NCI-H2227 treated with DMSO at 0.1 percent for 48 hours (cell line): ENCODE results near the gene KIAA0513.

Experiments
- DNase-seq: peaks from one replicate; lab custom pipeline; 2025; lab: John Stamatoyannopoulos, UW

The KIAA0513 gene

DNA sequence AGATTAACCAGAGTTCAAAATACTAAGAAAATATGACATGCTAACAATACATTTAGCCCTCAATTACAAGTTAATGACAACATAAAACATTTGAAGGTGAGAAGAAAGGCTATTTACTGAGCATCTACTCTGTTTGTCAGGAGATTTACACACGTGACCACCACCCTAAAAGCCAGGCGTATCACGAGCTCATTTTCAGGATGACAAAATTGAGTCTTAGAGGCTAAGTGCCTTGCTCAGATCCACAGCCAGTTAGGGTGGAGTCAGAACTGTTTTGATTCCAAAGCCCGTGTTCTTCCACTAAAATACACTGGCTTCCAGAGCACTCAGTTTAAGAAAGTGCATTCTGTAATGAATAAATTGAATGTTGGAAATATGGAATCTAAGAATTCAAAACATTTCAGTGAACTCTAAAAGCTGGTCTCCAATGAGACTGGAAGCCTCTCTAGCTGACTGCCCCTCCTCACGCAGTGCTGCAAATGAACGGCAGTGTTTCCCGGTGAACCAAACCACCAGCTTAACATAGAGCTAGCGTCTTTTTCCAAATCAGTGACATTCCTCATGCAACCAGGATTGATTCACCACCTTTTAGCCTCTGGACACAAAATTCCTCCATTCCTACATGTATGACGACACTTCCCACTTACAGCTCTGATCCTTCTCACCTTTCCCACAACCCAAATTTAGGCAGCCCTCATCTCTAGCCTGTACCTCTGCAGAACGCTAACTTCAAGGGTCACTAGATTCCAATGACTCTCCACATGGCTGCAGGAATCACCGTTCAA, 22.1 kb upstream of the KIAA0513 start:
- DNase-seq: no peak

DNA sequence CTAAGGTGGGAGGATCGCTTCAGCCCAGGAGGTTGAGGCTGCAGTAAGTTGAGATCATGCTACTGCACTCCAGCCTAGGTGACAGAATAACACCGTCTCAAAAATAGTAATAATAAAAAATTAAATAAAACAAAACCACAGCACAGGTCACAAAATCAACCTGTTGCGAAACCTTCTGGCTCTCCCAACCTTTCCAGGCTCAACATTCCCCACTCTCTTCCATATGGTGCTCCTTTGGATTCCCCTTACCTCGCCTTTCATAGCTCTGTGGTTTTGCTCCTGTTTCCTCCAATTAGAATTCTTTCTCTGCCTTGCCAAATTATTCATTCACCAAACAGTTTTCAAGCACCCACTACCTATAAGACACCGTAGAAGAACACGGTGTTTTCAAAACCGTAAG, 21.0 kb upstream of the KIAA0513 start:
- no peak for DNase-seq

DNA sequence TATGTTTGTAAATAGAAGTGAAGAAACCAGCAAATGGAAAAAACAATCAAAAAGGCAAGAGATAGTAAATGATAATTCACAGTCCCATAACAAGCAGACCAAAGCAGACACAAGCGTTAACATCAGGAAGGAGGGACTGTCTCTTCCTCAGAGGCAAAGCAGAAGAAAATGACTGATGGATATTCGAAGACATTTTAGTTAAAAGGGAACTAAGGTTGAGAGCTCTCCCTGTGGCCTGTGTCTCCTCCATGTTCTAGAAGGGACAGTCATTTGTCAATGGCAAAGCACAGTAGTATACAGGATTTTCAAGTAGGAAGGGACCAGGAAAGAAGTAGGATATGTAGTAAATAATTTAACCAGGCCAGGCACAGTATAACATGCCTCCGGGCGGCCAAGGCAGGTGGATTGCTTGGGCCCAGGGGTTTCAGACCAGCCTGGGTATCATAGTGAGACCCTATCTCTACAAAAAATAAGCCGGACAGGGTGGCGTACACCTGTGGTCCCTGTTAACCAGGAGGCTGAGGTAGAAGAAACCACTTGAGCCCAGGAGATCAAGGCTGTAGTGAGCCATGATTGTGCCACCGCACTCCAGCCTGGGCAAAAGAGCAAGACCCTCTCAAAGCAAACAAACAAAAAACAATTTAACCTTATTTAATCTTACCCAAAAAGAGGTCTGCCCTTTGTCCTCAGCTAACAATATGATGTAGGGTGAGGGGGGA, 19.9 kb upstream of the KIAA0513 start:
- DNase-seq: no peak

DNA sequence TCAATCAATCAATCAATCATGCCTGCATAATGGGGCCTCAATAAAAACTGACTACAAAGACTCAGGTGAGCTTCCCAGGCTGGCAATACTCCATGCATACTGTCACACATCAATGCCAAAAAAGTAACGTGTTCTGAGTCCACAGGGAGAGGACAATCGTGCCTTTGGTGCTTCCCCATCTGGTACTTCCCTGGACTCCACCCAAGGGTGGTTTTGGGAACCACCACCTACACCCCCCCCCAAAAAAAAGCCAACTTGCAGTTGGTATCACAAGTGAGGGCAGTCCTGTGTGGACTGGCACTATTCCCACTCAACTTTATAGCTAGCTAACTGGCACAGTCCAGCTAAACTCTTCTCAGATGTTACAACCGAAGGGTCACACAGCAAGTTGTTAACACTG, 19.3 kb upstream of the KIAA0513 start:
- no peak for DNase-seq

DNA sequence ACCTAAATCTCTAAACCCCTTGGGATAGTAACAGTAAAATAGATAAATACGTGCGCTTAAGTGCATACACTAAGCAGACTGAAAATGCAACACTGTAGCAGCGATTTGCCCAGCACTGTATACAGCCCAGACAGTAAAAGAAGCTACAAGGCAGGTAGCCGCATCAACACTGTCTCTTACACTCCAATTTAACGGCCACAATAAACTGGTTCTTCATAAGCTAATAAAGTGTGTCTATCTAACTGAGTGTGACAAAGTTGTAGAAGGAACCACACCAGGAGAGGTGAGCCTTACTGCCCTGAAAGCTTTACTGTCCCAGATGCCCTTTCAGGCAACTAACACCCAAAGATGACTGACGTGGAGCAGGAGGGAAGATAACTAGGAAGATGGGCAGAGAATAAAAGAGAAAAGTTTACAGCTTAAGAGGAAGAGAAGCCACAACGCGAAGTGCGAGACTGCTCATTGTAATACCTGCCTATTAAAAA, 17.1 kb upstream of the KIAA0513 start:
- no peak for DNase-seq

DNA sequence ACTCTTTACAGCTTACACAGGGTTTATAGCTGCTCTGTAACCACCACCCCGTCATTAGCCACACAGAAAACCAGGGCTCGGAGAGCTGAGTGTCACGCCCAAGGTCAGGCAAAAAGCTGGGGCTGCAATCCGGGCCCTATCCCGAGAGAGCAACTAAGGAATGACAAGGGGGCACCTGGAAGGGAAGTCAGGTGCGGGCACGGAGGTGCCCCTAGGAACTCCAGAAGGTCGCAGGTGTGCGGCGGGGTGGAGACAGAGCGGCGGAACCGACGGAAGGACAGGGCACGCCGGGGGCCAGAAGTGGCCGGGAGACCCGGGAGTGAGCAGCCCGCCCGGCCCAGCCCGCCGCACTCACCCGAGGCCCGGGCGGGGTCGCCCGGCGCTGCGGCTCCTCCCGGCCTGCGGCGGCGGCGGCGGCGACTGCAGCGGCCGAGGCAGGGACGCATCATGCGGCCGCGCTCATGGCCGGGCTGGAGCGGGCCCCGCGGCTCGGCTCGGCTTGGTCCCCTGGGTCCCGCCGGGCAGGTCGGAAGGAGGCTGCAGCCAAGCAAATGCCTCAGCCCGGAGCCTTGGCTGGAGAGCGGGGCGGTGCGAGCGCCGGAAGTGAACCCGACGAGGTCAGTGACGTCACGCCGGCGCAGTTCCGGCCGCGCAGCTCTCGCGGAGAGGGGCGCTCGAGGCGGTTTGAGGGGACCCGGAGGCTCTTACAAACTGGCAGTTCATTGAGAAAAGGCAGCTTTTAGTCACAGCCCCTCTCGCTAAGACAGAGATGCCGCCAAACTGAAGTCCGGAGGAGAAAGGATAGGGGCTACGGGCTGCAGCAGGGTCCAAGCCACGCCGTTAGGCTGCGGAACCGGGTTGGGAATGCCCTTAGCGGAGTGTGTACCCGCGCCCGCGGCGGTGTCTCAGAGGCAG, 16.4 kb upstream of the KIAA0513 start, which contains the start of gene ZDHHC7:
Gene ZDHHC7, minus strand, starts transcription at position 605 of the 915 bp plus-strand sequence. CDS start 20,917 bp downstream, outside the sequence.
- peak; percentile 83 for DNase-seq

DNA sequence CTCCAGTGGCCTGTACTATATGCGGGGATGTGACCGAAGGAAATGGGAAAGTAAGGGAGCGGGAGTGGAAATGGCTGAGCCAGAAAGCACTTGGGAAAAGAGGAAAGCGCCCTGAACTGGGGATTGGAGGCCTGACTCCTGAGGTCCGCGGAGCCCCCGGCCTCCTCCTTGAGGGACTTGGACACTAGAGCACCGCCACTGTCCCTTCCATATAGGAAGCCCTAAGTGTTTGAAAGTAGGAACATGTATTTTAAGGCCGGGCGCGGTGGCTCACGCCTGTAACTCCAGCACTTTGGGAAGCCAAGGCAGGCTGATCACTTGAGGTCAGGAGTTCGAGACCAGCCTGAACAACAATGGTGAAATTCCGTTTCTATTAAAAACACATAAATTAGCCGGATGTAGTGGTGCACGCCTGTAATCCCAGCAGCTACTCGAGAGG, 15.7 kb upstream of the KIAA0513 start:
- no peak for DNase-seq

DNA sequence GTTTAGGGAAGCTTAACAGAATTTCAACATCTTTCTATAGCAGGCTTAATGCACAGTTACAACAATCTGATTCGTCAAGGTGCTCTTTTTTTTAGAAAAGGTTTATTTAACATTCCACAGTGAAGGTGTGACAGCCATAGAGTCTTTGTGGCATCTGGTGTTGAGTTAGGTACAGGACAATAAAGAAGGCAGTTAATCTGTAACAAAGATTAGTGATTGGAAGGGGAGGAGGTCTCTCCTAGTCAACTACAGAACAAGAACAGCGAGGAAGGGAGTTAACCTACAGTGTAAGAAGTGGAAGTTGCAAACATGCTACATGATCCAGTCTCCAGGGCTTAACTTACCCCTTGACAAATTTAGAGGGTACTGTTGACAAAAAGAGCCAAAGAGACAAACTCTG, 13.3 kb upstream of the KIAA0513 start:
- no peak for DNase-seq

DNA sequence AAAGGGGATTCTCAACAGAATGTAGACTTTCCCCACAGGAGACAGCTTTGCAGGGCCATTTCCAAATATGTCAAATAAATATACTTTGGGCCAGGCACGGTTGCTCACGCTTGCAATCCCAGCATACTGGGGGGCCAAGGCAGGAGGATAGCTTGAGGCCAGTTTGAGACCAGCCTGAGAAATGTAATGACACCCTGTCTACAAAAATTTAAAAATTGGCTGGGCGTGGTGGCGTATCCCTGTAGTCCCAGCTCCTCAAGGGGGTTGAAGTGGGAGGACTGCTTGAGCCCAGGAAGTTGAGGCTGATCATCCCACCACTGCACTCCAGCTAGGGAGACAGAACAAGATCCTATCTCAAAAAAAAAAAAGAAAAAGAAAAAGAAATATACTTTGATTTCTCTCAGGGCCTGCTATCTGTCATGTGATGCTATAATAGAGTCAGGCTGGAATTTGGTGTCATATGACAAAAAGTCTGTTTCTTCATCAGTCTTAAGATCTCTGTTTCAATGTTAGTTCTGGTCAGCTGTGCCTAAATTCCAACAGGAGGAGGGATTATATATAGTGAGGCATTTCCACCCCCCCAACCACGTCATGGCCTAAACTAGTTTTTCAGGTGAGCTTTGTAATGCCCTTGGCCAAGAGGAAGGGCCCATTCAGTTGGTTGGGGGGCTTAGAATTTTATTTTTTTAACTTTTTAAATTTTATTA, 12.0 kb upstream of the KIAA0513 start:
- no peak for DNase-seq

DNA sequence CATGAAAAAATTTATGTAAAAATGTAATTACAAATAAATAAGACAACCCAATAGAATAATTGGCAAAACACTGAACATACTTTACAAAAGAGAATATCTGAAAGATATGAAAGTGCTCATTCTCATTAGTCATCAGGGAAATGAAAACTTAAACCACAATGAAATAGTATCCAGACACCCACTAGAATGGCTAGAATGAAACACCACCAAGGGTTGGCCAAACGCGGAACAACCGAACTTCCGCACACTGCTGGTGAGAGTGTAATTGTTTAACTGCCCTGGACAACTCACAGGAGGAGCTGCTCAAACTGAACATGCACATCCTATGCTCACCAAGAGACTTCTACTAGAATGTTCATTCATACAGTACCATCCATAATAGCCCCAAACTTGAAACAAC, 10.4 kb upstream of the KIAA0513 start:
- DNase-seq: no peak

DNA sequence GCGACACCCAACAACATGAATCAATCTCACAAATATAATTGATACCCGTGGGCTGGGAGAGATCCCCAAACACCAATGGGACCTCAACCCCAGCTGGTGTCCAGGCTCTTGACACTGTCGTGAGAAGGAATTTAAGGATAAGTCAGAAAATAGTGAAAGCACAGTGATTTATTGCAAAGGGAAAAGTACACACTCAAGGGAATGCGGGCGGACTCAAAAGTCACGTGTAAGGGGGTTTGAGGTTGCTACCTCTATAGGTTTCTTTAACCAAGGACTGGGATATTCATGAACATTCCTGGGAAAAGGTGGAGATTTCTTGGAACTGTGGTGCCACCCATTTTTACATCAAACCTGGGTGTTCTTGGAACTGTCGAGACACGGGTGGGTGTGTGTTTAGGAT, 10.0 kb upstream of the KIAA0513 start:
- no peak for DNase-seq

DNA sequence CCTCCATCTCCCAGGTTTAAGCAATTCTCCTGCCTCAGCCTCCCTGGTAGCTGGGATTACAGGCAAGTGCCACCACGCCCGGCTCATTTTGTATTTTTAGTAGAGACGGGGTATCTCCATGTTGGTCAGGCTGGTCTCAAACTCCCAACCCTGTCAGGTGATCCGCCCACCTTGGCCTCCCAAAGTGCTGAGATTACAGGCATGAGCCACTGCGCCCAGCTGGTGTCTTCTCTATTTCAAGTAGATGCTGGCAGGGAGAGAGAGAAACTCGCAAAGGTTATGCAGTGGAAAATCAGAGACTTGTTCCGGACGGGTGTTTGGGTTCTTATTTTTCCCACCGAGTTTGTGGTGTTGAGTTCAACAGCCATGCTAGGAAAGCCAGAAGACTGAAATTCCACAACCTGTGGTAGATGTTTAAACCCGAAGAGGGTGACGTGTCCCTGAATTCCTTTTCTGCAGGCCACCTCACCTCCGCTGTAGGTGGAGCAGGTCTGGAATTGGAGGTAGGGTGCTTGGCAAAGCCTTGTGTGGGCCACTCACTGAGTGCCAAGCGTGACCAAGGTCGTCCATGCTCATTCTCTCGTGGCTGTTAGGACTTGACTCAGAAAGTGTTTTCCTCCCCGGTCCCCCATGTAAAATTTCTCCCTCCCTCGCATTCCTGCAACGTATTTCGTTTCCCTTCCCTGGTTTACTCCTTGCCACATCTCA, 8.9 kb upstream of the KIAA0513 start:
- no peak for DNase-seq

DNA sequence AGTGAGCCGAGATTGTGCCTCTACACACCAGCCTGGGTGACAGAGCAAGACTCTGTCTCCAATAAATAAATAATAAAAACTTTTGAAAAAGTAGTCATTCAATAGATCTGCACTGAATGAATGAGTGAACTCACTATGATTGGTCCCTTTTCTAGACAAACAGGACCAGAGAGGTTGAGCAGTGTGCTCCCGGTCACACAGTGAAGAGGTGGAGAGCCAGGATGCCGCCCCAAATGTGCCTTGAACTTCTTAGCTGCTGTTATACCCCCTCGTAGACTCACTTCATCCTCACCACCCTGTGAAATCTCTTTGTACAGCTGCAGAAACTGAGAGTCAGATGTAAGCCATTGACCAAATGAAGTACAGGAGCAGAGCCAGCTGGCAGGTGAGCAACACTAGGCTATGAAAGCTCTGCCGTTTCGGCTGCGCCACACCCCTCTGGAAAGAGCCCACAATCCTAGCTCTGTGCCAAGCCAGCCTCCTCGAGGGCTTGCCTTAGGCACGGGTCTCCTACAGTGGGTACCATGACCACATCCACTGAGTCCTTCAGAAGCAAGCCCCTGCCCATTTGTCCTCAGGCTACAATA, 7.8 kb upstream of the KIAA0513 start:
- no peak for DNase-seq

DNA sequence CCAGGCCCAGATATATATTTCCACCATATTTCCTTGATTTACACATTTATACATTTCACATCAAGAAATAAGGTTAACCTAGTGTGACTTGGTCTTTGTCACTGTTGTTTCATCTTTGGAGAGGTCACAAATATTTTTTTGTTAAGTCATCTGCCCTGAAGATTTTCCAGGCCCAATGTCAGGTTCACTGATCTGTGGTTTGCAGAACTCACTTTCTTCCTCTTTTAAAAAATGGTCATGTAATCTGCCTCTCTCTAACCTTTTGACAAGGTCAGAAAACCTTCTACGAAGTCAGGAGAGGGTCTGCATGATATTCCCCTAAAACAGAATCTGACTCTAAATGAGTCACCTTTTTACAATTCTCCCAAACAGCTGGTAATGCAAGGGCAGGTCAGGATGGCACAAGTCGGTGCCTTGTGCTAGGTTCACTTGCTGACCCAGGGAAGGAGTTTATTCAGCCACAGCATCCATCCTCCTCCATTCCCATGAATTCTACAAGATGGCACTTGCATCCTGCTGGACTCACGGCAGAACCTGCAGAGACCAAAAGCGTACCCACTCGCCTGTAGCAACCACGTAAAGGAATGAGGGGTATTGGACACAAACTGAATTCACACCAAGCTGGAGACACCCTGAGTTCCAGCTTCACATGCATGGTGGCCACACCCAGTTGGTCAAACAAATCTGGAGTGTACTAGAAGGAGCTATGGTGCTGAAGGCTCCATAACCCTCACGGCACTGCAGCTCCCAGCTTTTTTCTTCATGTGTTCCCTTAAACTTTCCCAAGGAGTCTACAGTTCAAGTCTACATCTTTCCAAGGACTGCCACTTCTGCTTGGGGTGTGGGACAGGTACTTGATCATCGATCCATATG, 1.6 kb upstream of the KIAA0513 start:
- DNase-seq: no peak

DNA sequence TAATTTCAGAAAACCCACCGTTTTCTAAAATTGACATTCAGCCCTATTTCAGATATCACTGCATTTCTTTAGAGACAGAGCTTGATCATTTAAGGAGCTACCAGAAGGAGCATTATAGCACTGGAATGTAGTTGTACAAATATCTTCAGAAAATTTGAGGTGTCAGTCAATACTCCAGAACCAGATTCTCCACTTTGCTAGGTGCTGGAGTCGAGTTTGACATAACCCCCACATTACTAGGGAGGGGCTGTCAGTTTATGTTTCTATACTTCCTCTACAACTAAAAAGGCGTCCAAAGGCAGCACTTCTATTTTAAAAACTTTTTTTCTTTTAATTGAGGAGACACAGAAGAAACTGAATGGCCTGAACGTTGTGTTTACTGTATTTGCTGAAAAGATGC, 892 bp upstream of the KIAA0513 start:
- no peak for DNase-seq

DNA sequence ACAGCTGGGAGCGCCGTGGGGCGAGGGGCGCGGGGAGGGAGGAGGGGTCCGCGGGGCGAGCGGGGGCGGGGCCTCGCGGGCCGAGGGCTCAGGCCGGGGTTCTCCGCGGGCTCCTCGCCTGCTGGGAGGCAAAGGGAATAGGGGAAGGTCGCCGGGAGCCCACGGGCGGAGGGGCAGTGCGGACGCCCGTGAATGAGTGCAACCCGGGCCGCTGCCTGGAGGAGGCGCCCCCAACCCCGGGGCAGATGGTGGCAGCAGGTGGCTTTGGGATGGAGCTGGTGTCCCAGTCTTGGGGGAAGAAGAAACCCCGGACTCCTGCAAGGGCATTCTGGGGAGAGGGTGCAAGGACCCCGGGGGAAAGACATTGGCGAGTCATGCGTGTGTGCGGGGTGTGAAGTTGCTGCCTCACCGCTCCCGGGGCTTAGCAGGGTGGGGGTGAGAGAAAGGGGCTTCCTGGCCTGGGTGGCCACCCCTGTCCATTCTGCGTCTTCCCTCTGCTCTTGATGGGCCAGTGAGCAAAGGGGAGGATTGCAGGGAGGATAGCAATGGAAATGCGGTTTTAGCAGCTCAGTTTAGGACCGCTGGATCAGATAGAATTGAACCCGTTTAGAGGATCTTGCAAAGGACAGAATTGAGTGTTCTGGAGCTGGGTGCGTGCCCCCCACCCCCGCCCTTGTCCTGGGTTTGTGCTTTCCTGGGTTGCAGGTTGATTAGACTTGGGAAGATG, 526 bp downstream of the KIAA0513 start:
- DNase-seq: no peak

DNA sequence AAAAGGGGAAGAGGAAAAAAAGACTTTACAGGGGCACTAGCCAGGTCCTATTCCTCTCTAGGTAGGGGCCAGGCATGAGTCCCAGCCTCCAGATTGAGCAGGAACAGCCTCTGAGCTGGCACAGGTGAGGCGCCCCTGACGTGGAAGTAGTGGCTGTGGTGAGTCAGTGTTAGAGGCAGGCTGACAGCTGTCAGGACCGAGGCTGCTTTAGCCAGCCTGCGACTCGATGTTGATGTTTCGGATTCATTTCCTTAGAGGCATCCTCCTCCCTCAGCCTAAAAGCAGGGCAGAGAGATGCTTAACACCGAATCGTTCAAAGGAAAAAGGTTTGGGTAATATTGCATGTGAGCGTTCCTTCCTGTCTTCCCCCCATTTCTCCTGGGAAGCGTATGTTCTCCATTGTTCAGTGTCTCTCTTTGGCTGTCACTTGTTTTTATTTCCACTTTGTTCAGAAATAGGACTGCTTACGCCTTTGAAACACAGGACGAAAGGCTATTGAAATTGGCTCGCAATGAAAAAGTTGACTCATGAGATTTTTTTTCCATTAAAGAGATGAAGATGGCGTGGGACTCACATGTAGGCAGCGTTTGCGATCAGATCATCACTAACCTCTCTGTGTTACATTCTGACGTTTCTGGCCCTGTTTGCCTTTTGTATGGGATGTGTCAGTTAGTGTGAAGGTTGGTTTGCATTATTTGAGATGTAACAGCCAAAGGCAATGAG, 1.3 kb downstream of the KIAA0513 start:
- no peak for DNase-seq

DNA sequence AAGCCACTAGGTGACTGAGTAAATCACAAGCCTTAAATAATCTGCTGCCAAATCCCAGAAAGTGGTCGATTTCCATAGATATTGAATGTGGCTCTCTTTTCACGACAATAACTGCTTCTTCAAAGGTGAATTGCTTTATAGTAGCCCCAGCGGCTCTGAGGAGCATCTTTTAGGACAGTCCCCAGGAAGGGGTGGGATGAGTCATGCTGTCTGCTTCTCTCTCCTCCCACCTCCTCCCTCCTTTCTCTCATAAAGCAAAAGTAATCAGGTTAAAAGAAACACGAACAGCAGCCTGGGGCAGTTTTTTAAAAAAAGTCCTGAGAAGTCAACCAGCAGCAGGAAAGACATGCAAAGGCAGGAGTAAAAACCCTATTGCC, 1.8 kb downstream of the KIAA0513 start:
- DNase-seq: no peak
